MM.1S (cell line): ENCODE data around the gene FABP6.

Experiments used
- CTCF ChIP-seq: fragments of 300-600 bp; sonication (generic); IDR thresholded peaks from 2 replicates; pipeline ENCODE4 v1.5.1; 2016; ENCODE audit warnings: antibody characterized with exemption, low read length, mixed read lengths
- EZH2 ChIP-seq: fragments of 300-600 bp; sonication (generic); optimal IDR thresholded peaks from 2 replicates; pipeline ENCODE3; 2017; ENCODE audit warnings: low read depth, mild to moderate bottlenecking, antibody characterized with exemption, low read length, mixed read lengths

DNA sequence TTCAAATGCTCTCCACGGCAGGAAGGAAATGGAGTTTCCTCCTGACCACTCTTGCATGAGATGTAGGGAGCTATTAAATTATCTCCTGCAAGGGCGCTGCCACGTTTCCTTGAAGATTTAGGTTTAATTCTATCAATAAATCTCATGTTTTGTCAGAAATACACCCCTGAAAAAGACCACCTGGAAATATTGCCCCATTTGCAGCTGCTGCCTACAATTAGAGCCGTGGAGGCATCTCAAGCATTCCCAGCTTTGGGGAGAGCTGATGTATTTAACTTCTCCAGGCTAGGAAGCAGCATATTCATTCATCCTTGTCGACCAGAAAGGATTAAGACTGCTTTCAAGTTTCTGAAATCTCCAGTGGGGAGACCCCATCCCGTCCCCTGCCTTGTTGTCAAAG lies 42.5 kb downstream of the FABP6 start:
- no peak for TF ChIP-seq CTCF
- no peak for TF ChIP-seq EZH2
